ENCODE data around the gene WEE2.
A peak's percentile ranks its signal among the peaks of the same experiment; 100 is the strongest.

WEE2 gene

GRCh38 chr7:141691961-141692360 lies 16.2 kb upstream of the WEE2 start:
- DNase-seq: no peak

- DNase-seq: no peak
Measured at GRCh38 chr7:141693082-141693481, 15.1 kb upstream of the WEE2 start.

- DNase-seq: no peak
Measured at GRCh38 chr7:141695803-141696289, 12.3 kb upstream of the WEE2 start.

- DNase-seq: no peak
Measured at GRCh38 chr7:141696348-141696747, 11.8 kb upstream of the WEE2 start.

GRCh38 chr7:141697211-141697871 lies 10.8 kb upstream of the WEE2 start:
- DNase-seq: no peak

- no peak for DNase-seq
Measured at GRCh38 chr7:141698247-141699015, 9.7 kb upstream of the WEE2 start.

GRCh38 chr7:141699860-141700259 lies 8.3 kb upstream of the WEE2 start:
- DNase-seq: no peak

GRCh38 chr7:141700296-141700847 lies 7.8 kb upstream of the WEE2 start:
- no peak for DNase-seq

GRCh38 chr7:141700848-141701371 lies 7.2 kb upstream of the WEE2 start:
- peak; percentile 24 for DNase-seq

GRCh38 chr7:141701489-141702046 lies 6.6 kb upstream of the WEE2 start:
- DNase-seq: peak; percentile 70

GRCh38 chr7:141702047-141702567 lies 6.0 kb upstream of the WEE2 start, which contains the start of gene DENND11:
Gene DENND11, minus strand, starts transcription at chr7:141702166. Its CDS starts 13 bp downstream, at chr7:141702153.
- DNase-seq: peak; percentile 68

GRCh38 chr7:141702892-141703291 lies 5.3 kb upstream of the WEE2 start:
- no peak for DNase-seq

GRCh38 chr7:141704112-141704511 lies 4.0 kb upstream of the WEE2 start:
- no peak for DNase-seq

- no peak for DNase-seq
Measured at GRCh38 chr7:141704741-141705140, 3.4 kb upstream of the WEE2 start.

- no peak for DNase-seq
Measured at GRCh38 chr7:141706239-141707064, 1.7 kb upstream of the WEE2 start.

- DNase-seq: no peak
Measured at GRCh38 chr7:141709318-141709717, 1.2 kb downstream of the WEE2 start.

GRCh38 chr7:141709749-141710148 lies 1.6 kb downstream of the WEE2 start:
- DNase-seq: no peak

GRCh38 chr7:141710301-141710700 lies 2.1 kb downstream of the WEE2 start:
- DNase-seq: no peak

GRCh38 chr7:141712603-141713255 lies 4.6 kb downstream of the WEE2 start:
- no peak for DNase-seq

- DNase-seq: no peak
Measured at GRCh38 chr7:141713890-141714289, 5.7 kb downstream of the WEE2 start.

GRCh38 chr7:141714571-141714970 lies 6.4 kb downstream of the WEE2 start:
- DNase-seq: no peak

GRCh38 chr7:141715018-141715417 lies 6.9 kb downstream of the WEE2 start:
- no peak for DNase-seq

All from activated T-cell treated with anti-CD3 and anti-CD28 coated beads, Interleukin-2, amount 50 U/mL, for 1 hour (primary cell).